Body of pancreas (tissue), 4 donors: ENCODE results near the gene TCAIM.

ENCODE experiments used
- POLR2A ChIP-seq, 3 donors: fragments of 450-650 bp; IDR thresholded peaks; one replicate each; pipeline ENCODE4 v1.6.1; 2016; ENCODE audit warnings: antibody characterized with exemption in 3 of 3, mild to moderate bottlenecking in 2 of 3
- TF ChIP-seq, protein P1 (sequence below), 7 experiments: fragments of 450-650 bp in 4 of 7; fragments of 200-600 bp in 3 of 7; sonication (generic) in 3 of 7; IDR thresholded peaks; one replicate each; pipeline ENCODE4 v1.5.1; 2016 to 2019; ENCODE audit warnings: antibody characterized with exemption in 7 of 7

DNA sequence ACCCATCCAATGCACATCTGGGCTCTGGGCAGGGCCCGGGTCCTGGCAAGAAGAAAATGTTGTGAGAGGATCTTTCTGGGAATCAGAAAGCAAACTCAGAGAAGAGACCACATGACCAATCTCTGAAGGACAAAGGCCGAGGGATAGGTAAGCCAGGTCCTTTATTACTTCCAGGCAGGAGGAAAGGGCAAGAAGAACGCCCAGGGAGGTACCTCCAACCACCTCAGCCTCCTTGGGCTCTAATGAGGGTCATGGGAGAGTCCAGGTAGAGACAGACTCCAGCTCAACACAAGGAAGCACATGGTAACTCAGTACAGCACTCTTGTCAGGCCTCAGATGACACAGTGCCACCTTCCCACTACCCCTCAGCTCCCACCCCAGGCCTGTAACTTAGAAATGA is 112.9 kb downstream of the TCAIM start:
- TF ChIP-seq, protein P1, sequence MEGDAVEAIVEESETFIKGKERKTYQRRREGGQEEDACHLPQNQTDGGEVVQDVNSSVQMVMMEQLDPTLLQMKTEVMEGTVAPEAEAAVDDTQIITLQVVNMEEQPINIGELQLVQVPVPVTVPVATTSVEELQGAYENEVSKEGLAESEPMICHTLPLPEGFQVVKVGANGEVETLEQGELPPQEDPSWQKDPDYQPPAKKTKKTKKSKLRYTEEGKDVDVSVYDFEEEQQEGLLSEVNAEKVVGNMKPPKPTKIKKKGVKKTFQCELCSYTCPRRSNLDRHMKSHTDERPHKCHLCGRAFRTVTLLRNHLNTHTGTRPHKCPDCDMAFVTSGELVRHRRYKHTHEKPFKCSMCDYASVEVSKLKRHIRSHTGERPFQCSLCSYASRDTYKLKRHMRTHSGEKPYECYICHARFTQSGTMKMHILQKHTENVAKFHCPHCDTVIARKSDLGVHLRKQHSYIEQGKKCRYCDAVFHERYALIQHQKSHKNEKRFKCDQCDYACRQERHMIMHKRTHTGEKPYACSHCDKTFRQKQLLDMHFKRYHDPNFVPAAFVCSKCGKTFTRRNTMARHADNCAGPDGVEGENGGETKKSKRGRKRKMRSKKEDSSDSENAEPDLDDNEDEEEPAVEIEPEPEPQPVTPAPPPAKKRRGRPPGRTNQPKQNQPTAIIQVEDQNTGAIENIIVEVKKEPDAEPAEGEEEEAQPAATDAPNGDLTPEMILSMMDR (IDR thresholded peaks at IDR 0.05): no peak
- no peak for TF ChIP-seq POLR2A (IDR thresholded peaks at IDR 0.05)
